Activated gamma-delta T cell treated with Interleukin-2 at 50 U/mL for 16 hours (primary cell): Measurements from ENCODE around the gene EPHA2.
"Not testable (repeated sequence)": the region's sequence is repeated elsewhere in the genome, so short reads cannot be mapped to it uniquely, and the experiment has no call there.

ENCODE experiments used
- DNase-seq: peaks from one replicate; pipeline ENCODE4 v3.0.0-alpha.2; 2020

The EPHA2 gene

DNA sequence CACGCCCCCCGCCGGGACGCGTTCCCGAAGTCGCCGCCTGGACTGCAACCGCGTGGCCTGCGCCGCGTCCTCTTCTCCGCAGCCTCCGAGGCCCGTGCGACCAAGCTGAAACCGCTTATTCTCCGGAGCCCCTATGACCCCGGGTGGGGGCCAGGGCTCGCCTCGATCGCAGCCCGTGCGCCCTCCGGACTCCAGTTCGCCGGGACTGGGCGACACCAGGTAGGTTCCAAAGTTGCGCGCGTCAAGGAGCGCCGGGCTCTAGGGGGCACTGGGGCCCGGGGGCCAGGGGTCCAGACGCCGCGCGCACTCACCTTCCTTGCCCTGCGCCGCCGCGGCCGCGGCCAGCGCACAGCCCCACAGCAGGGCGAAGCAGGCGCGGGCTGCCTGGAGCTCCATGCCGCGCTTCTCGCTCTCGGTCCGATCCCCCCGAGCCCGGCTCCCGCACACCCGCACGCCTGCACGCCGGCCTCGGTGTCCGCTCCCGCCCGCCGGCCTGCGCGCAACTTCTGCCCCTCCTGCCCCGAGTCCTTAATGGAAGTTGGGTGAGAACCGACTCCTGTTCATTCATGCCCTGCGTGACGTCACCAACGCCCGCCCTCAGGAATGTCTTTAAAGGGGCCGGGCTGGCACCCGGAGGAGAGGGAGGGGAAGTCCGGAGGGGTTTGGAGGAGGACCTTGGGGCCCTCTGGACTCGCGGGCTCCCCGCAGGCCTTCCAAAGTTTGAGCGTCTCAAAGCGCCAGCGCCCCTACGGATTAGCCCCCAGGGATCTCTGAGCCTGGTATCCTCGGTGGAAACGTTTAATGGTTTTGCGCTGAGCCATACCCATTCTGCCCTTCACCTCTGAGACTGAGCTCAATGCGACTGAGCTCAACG, at the start of gene EPHA2:
EPHA2 (minus strand) TSS at position 533 of the 874 bp plus-strand sequence; CDS start at position 396, 137 bp downstream.
- DNase-seq = no peak

- no peak for DNase-seq
These were observed 49.4 kb upstream of the EPHA2 start for GRCh38 chr1:16205334-16205671.

GRCh38 chr1:16204634-16205333, 48.9 kb upstream of the EPHA2 start:
- DNase-seq = peak; percentile 48

DNA sequence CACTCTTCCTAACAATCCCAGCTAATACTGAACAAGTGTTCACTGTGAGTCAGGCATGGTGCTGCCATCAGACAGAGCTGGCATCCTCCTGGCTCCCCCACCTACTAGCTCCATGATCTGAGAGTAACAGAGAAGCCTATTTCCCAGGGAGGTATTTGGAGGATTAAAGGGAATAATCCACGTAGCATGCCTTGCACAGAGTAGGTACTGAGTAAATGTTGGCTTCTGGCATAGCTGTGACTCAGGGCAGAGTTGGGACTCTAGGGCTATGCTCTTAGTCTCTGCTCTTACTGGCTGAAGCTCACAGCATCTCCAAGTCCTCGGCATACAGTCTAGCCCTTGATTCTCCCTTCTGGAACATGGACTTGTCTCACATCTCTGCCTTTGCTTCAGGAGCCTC, 48.3 kb upstream of the EPHA2 start:
- DNase-seq = no peak

GRCh38 chr1:16203550-16203949, 47.7 kb upstream of the EPHA2 start:
- no peak for DNase-seq

DNA sequence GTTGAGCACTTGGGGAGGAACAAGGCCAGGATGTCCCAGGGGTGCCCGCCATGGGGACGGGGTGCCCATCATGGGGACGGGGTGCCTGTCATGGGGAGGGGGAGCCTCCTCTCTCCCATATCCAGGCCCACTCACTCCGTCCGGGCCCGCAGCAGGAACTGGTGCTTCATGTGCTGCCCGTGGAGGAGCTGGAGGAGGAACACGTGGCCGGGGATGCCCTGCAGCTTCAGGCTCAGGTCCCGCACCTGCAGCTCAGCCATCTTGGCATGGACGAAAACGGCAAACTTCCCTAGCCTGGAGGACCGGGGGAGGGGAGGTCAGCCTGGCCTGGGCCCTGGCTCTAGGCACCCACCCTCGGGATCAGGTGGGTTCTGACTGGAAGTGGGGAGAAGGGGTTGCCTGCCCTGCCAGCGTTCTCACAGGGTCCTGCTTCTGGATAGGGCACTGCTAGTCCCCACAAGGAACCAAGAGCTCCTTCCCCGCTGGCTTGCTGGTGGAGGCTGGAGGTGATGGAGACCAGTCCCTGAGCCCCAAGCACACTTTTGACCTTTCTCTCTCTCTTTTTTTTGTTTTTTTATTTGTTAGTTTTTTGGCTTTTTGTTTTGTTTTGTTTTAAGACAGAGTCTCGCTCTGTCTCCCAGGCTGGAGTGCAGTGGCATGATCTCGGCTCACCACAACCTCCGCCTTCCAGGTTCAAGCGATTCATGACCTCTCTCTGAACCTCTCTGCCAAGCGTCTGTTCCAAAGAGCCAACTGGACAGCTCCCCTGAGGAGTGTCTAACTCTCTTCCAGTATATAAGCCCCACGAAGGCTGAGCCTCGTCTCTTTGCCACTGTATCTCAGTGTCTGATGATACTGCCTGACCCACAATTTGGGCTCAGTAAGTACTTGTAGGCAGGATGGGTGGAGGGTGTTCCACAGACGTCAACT, 46.7 kb upstream of the EPHA2 start:
- no peak for DNase-seq

DNA sequence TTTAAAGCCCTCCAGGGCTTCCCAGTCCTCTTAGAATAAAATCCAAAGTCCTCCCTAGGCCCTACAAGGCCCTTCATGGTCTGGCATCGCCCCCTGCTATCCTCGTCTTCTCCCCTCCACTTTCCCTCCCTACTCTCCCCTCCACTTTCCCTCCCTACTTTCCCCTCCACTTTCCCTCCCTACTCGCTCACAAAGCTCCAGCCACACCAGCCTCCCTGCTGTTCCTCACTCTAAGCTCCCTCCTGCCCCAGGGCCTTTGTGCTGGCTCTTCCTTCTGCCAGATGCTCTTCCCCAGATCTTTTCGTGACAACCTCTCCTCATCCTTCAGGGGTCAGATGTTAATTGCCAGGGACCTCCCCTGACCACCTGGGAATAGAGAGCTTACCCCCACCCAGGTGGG, 43.8 kb upstream of the EPHA2 start:
- no peak for DNase-seq

DNA sequence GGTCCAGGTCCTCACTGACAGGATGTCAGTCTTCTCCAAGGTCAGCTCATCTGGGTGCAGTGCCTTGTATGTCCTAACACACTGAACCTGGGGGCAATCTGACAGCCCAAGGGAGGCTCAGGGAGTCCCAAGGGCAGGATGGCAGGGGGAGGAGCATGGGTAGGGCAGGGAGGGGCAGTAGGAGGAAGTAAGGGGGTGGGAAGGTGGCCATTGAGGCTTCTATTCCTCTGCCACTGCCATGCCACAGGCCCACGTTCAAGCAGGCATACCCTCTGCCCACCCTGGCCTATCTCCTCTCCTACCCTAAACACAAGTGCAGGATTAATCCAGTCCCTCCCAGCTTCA, 43.3 kb upstream of the EPHA2 start:
- DNase-seq = no peak

GRCh38 chr1:16198444-16199156, 42.7 kb upstream of the EPHA2 start:
- DNase-seq = no peak

DNA sequence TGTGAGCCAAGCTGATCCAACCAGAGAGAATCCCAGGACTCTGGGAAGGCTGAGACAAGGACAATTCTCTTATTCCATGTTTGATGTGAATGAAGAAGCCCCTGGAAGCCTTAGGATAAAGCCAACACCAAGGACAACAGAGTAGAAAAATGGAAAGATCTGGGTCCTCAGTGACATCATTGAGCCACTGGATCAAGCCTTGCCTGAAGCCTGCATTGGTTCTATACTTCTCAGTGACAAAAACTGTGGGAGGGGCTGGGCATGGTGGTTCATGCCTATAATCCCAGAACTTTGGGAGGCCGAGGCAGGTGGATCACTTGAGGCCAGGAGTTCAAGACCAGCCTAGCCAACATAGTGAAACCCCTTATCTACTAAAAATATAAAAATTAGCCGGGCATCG, 41.0 kb upstream of the EPHA2 start:
- no peak for DNase-seq

DNA sequence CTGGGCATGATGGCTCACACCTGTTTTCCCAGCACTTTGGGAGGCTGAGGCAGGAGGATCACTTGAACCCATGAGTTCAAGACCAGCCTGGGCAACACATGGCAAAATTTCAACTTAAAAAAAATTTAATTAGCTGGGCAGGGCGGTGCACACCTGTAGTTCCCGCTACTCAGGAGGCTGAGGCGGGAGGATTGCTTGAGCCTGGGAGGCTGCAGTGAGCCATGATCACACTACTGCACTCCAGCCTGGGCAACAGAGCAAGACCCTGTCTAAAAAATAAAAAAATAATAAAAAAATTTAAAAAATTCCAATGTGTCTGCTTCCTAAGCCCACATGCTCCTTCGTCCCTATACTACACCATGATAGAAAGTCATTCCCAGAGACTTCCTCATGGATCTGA, 40.3 kb upstream of the EPHA2 start:
- not testable (repeated sequence) for DNase-seq

- DNase-seq = no peak
These were observed 39.6 kb upstream of the EPHA2 start for GRCh38 chr1:16195518-16195905.

DNA sequence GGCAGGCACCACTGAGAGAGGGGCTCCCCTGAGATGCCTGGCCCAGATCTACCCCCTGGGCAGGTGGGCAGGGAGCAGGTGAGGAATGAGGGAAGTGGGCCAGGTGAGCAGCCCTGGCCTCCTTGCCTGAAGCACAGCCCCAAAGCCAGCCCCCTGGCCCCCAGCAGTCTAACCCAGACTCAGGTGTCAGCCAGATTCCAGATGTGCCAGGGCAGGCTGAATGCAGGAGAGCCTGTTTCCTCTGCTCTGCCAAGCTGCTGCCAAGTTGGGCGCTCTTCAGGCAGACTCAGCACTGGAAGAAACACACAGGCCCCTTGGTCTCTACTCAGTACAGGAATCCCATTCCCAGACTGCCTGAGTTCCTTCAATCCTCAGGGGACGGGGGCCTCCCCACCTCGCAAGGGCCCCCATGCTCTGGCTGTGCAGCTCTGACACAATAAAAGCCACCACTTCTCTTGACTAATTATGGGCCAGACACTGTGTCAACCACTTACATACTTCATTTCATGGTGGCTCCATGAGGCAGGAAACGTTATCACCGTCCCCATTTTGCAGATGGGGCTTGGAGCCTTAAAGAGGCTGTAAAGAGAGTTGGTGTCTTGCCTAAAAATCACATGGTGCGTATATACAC, 36.2 kb upstream of the EPHA2 start:
- DNase-seq = no peak

DNA sequence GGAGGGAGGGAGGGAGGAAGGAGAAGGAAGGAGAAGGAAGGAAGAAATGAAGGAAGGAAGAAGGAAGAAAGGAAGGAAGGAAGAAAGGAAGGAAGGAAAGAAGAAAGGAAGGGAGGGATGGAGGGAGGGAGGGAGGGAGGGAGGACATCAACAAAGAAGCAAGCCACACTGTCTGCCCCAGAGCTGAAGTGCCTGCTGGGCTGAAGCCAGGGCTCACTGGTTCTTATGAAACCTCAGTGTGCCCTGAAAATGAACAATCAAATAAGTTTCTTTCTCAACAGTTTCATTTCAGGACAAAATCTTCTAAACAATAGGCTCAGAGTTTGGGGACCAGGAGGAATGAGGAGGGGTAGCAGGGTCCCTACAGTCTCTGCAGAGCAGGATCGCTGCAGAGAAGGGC, 35.4 kb upstream of the EPHA2 start:
- DNase-seq = no peak

- no peak for DNase-seq
These were observed 34.2 kb upstream of the EPHA2 start for GRCh38 chr1:16189921-16190621.

- no peak for DNase-seq
These were observed 33.1 kb upstream of the EPHA2 start for GRCh38 chr1:16189003-16189402.

DNA sequence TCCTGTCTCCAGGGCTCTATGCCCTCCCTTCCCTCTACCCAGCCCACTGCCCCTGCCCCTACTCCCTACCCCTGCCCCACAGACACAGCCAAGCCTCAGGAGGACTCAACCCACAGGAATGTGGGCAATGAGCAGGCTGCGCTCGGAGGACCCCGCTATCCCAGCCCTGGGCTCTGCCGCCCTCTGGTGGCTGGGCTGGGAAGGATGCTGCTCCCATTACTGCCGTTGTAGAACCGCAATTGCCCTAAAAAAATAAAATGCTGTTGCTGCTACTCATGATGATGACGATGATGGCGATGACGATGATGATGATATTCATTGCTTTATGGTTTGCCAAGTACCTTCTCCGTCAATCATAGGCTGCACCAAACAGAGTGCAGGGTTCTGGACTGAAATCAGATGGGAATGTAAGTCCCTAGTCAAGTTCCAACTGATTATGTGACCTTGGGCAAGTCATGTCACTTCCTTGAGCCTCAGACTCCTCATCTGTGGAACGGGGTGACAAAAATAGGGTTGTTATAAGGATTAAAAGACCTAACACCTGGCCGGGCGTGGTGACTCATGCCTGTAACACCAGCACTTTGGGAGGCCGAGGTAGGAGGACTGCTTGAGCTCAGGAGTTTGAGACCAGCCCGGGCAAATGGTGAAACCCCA, 32.0 kb upstream of the EPHA2 start:
- DNase-seq = peak; percentile 74

- no peak for DNase-seq
These were observed 30.9 kb upstream of the EPHA2 start for GRCh38 chr1:16186655-16187235.

- no peak for DNase-seq
These were observed 28.9 kb upstream of the EPHA2 start for GRCh38 chr1:16184557-16185303.
